GM12873 (cell line): ENCODE data around the gene RFX2.

Experiments used
- TF ChIP-seq, protein P1 (sequence below): IDR thresholded peaks from 2 replicates; pipeline ENCODE4 v1.5.1; 2012; ENCODE audit warnings: low read depth, mild to moderate bottlenecking, moderate library complexity, low read length, control low read depth; ENCODE audit not compliant: insufficient read depth; ENCODE audit errors: missing control alignments

RFX2 gene

GRCh38 chr19:6132482-6132881 is 22.2 kb upstream of the RFX2 start:
- TF ChIP-seq, protein P1, sequence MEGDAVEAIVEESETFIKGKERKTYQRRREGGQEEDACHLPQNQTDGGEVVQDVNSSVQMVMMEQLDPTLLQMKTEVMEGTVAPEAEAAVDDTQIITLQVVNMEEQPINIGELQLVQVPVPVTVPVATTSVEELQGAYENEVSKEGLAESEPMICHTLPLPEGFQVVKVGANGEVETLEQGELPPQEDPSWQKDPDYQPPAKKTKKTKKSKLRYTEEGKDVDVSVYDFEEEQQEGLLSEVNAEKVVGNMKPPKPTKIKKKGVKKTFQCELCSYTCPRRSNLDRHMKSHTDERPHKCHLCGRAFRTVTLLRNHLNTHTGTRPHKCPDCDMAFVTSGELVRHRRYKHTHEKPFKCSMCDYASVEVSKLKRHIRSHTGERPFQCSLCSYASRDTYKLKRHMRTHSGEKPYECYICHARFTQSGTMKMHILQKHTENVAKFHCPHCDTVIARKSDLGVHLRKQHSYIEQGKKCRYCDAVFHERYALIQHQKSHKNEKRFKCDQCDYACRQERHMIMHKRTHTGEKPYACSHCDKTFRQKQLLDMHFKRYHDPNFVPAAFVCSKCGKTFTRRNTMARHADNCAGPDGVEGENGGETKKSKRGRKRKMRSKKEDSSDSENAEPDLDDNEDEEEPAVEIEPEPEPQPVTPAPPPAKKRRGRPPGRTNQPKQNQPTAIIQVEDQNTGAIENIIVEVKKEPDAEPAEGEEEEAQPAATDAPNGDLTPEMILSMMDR = no peak

DNA sequence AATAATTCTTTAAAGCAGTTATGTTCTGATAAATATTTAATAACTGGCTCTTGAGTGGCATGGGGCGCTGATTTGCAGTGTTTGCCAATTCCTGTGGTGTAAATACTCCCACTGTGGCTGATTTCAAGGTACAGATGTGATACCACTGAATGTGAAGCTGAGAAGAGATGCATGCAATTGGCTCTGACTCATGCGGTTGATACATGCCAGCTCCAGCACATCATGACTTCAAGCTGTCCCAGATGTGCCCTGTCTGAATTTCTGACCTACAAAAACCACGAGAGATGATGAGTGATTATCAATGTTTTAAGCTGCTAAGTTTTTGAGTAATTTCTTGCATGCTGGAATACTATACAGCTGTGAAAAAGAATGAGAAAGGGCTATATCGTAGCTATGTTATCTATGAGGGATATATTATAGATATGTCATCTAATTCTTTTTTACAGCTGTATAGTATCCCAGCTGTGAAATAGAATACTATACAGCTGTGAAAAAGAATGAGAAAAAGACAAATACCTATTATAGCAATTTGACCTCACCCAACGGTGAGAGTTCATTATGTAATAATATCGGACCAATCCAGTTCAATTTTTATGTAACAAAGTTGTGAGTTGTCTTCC is 17.5 kb upstream of the RFX2 start:
- TF ChIP-seq, protein P1 = no peak

DNA sequence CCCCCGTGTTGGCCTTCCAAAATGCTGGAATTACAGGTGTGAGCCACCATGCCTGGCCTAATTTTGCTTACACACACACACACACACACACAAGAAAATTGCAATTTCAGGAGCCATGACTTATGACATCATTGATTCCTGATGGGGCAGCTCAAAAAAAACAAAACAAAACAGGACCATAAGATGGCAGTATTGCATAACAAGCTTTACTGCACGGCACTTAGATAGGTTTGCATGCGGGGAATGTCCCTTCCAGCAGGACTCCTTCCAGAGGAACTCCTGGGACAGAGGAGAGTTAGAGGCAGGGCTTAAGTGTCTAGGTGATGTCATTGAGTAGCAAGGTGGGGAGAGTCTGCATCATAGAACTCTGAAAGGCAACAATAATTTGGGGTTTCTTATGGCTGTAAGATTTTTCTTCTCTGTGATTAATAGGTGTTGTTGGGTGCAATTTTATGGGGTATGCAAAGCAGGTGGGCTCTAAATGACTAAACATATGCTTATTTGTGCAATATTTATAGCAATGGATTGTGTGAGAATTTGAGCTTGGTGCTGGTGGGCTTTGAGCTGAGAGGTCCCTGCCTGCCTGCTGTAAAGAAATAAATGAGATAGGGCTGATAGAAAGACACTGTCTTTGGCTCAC is 16.2 kb upstream of the RFX2 start:
- TF ChIP-seq, protein P1 = peak; percentile 70

GRCh38 chr19:6125571-6125989 is 15.3 kb upstream of the RFX2 start:
- TF ChIP-seq, protein P1 = peak; percentile 99

GRCh38 chr19:6119031-6119430 is 8.7 kb upstream of the RFX2 start:
- TF ChIP-seq, protein P1 = no peak

DNA sequence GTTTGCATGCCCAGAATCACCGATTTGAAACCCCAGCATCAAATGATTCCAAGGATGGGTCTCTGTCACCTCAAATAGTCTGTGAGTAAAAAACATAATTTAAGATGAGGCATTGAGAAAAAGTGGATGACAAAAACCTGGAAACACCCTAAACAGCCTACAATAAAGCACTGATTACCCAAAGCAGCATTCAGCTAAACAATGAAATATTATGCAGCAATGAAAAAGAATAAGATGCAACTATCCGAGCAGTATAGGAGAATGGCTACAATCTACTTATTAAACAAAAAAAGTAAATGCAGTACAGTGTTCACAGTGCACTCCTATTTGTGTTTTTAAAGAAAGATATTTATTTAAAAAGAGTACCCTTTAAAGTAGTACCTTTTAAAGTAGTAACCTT is 7.7 kb upstream of the RFX2 start:
- TF ChIP-seq, protein P1 = no peak

DNA sequence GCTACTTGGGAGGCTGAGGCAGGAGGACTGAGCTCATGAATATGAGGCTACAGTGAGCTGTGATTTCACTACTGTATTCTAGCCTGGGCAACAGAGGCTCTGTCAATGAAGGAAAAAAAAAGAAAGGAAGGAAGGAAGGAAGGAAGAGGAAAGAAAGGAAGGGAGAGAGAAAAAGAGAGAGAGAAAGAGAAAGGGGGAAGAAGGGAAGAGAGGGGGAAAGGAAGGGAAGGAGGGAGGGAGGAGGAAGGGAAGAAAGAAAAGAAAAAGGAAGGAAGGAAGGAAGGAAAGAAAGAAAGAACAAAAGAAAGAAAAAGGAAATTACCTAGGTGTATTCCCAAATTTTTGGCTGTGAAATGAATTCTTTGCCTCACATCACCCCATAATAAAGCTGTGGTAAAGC is 7.2 kb upstream of the RFX2 start:
- TF ChIP-seq, protein P1 = no peak
